Measurements from ENCODE around the gene RUNDC1. TPM values are rescaled to one million over a fixed set of nuclear protein-coding genes. Genes with fewer than 3 reads are reported as not detected.

Gene RUNDC1
- total and polyA plus RNA-seq, 2 donors from 2014 or later, result 10.1 to 19.5 TPM

GRCh38 chr17:43003542-43004172 lies 23.3 kb downstream of the RUNDC1 start:
- Histone ChIP-seq H3K9me3 (ENCODE audit: control insufficient read depth in 2 of 3, insufficient read depth in 1 of 3, low read length in 3 of 3) (no peaks in the 10 kb centered on the region), H3K4me1 (ENCODE audit: control insufficient read depth in 2 of 3, insufficient read depth in 2 of 3, low read depth in 1 of 3, low read length in 3 of 3) (peaks cover 2 to 11% (median 9%) of the 10 kb centered on the region in 3 donors), H3K4me3 (ENCODE audit: low read length in 3 of 3) (no peak overlapping the region), H3K27ac (ENCODE audit: low read depth in 2 of 2, low read length in 2 of 2) (no peak overlapping the region), H3K27me3 (ENCODE audit: control insufficient read depth, insufficient read depth, low read length) (no peaks in the 10 kb centered on the region), H3K9ac (ENCODE audit: low read length in 3 of 3) (no peak overlapping the region), H3K36me3 (ENCODE audit: control insufficient read depth in 2 of 3, insufficient read depth in 3 of 3, low read length in 3 of 3) (peaks cover 12 to 30% (median 12%) of the 10 kb centered on the region in 3 donors)
- intact Hi-C loops (cut with DNase I), result no loop called here
- TF ChIP-seq CTCF (IDR thresholded peaks at IDR 0.05; ENCODE audit: borderline replicate concordance, extremely low read depth, insufficient read depth), result no peak
- DNase-seq (no peak), FAIRE-seq (no peak)

GRCh38 chr17:43006639-43007551 lies 26.5 kb downstream of the RUNDC1 start, which contains the start of gene IFI35:
TSS of gene IFI35 (plus strand) at chr17:43006784. CDS start at chr17:43006948, 164 bp downstream.
- Histone ChIP-seq H3K4me3 (ENCODE audit: low read length in 3 of 3) (peak within 1 kb of the TSS; percentile 80 to 100 (median 96)), H3K27me3 (ENCODE audit: control insufficient read depth, insufficient read depth, low read length) (no peaks in the 10 kb centered on the region), H3K4me1 (ENCODE audit: control insufficient read depth in 2 of 3, insufficient read depth in 2 of 3, low read depth in 1 of 3, low read length in 3 of 3) (peaks cover 0 to 3% (median 0%) of the 10 kb centered on the region in 3 donors), H3K9ac (ENCODE audit: low read length in 3 of 3) (peak within 1 kb of the TSS; percentile 69 to 100 (median 97)), H3K27ac (ENCODE audit: low read depth in 2 of 2, low read length in 2 of 2) (peak within 1 kb of the TSS; percentile 90 to 96), H3K9me3 (ENCODE audit: control insufficient read depth in 2 of 3, insufficient read depth in 1 of 3, low read length in 3 of 3) (no peaks in the 10 kb centered on the region), H3K36me3 (ENCODE audit: control insufficient read depth in 2 of 3, insufficient read depth in 3 of 3, low read length in 3 of 3) (peaks cover 3 to 10% (median 6%) of the 10 kb centered on the region in 3 donors)
- peak; percentile 63 for TF ChIP-seq CTCF (IDR thresholded peaks at IDR 0.05; ENCODE audit: borderline replicate concordance, extremely low read depth, insufficient read depth)
- intact Hi-C loops (cut with DNase I), result no loop called here
- DNase-seq (peak in 4 of 5 donors; percentile 59 to 94 (median 81)), FAIRE-seq (no peak)

- Histone ChIP-seq H3K4me1 (ENCODE audit: control insufficient read depth in 2 of 3, insufficient read depth in 2 of 3, low read depth in 1 of 3, low read length in 3 of 3) (peaks cover 0 to 3% (median 0%) of the 10 kb centered on the region in 3 donors), H3K4me3 (ENCODE audit: low read length in 3 of 3) (no peak overlapping the region), H3K36me3 (ENCODE audit: control insufficient read depth in 2 of 3, insufficient read depth in 3 of 3, low read length in 3 of 3) (peaks cover 0 to 7% (median 5%) of the 10 kb centered on the region in 3 donors), H3K27ac (ENCODE audit: low read depth in 2 of 2, low read length in 2 of 2) (no peak overlapping the region), H3K9ac (ENCODE audit: low read length in 3 of 3) (no peak overlapping the region), H3K27me3 (ENCODE audit: control insufficient read depth, insufficient read depth, low read length) (no peaks in the 10 kb centered on the region), H3K9me3 (ENCODE audit: control insufficient read depth in 2 of 3, insufficient read depth in 1 of 3, low read length in 3 of 3) (no peaks in the 10 kb centered on the region)
- no peak for FAIRE-seq
- intact Hi-C loops (cut with DNase I), result no loop called here
- no peak for DNase-seq
- TF ChIP-seq CTCF (IDR thresholded peaks at IDR 0.05; ENCODE audit: borderline replicate concordance, extremely low read depth, insufficient read depth), result no peak
Observed at GRCh38 chr17:43010667-43011308, 30.4 kb downstream of the RUNDC1 start.
